ENCODE data around the gene SALL1. TPM values are rescaled to one million over a fixed set of nuclear protein-coding genes. Genes with fewer than 3 reads are reported as not detected.

SALL1 gene
- total RNA-seq, 1 donor from 2014 or later: not detected

- no peak overlapping the region for H3K4me3 ChIP-seq (ENCODE audit: low read depth, low read length)
- no peaks in the 10 kb centered on the region for H3K27me3 ChIP-seq (ENCODE audit: control insufficient read depth, insufficient read depth, low read length)
- no peak for TF ChIP-seq CTCF (IDR thresholded peaks at IDR 0.05; ENCODE audit: insufficient read depth, low read length, severe bottlenecking)
- DNase-seq (ENCODE audit: low read depth) (peak; percentile 18), FAIRE-seq (no peak)
- no peaks in the 10 kb centered on the region for H3K36me3 ChIP-seq (ENCODE audit: control insufficient read depth, insufficient read depth, low read length)
Observed at GRCh38 chr16:51167170-51167895, 16.3 kb upstream of the SALL1 start.

GRCh38 chr16:51166541-51166940 is 15.5 kb upstream of the SALL1 start:
- H3K4me3 ChIP-seq (ENCODE audit: low read depth, low read length): no peak overlapping the region
- no peaks in the 10 kb centered on the region for H3K36me3 ChIP-seq (ENCODE audit: control insufficient read depth, insufficient read depth, low read length)
- FAIRE-seq: no peak
- no peak for DNase-seq (ENCODE audit: low read depth)
- no peaks in the 10 kb centered on the region for H3K27me3 ChIP-seq (ENCODE audit: control insufficient read depth, insufficient read depth, low read length)
- no peak for TF ChIP-seq CTCF (IDR thresholded peaks at IDR 0.05; ENCODE audit: insufficient read depth, low read length, severe bottlenecking)

DNA sequence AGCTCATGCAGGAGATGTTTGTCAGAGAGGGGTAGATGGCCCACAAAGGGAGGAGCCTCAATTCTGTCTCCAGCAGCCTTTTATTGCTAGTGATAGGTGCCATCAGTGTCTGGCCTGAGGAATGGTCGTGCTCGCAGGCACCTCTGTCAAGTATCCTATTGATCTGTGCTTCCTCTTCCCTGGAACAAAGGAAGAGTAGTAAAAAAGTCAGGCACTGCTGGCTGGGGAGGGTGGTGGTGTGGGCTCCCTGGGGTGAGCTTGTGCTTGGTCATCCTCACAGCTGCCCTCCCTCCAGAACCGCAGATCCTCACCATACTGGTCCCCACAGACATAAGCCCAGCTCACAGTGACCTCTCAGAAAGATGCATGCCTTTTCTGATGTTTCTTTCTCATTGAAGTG is 15.0 kb upstream of the SALL1 start:
- TF ChIP-seq CTCF (IDR thresholded peaks at IDR 0.05; ENCODE audit: insufficient read depth, low read length, severe bottlenecking): no peak
- no peak overlapping the region for H3K4me3 ChIP-seq (ENCODE audit: low read depth, low read length)
- peak; percentile 7 for FAIRE-seq
- H3K27me3 ChIP-seq (ENCODE audit: control insufficient read depth, insufficient read depth, low read length): no peaks in the 10 kb centered on the region
- no peaks in the 10 kb centered on the region for H3K36me3 ChIP-seq (ENCODE audit: control insufficient read depth, insufficient read depth, low read length)
- DNase-seq (ENCODE audit: low read depth): no peak

DNA sequence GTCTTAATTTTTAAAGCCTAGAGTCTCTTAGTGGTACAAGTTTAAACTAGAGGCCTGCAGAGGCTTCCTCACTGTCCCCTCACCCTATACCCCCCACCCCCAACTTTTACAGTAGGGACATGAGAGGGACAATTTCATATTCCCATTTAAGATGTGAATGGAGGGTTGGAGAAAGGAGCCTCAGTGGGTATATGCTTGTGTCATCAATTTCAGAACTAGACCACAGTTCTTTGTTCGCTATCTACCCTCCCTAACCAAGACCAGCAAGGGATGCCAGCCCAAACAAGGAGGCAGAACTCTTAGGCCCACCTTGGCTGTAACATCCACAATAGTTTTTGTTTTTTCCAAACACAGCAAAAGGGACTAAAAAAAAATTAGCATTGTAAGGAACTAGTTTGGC is 14.0 kb upstream of the SALL1 start:
- H3K27me3 ChIP-seq (ENCODE audit: control insufficient read depth, insufficient read depth, low read length): no peaks in the 10 kb centered on the region
- FAIRE-seq (no peak), DNase-seq (ENCODE audit: low read depth) (no peak)
- H3K36me3 ChIP-seq (ENCODE audit: control insufficient read depth, insufficient read depth, low read length): no peaks in the 10 kb centered on the region
- H3K4me3 ChIP-seq (ENCODE audit: low read depth, low read length): no peak overlapping the region
- TF ChIP-seq CTCF (IDR thresholded peaks at IDR 0.05; ENCODE audit: insufficient read depth, low read length, severe bottlenecking): no peak

DNA sequence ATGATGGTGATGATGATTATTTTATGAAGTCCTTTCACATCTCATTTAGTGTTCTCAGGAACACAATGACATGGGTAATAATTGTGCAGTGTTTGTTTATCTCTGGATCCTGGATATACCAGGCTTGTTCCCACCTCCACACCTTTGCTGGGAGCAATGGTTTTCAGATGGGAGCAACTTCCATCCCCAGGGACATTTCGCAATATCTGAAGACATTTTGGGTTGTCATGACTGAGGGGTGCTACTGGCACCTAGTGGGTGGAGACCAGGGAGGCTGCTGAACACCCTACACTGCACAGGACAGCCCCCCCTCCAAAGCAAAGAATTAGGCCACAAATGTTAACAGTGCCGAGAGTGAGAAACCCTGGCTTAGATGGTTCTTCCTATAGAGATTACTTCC is 13.5 kb upstream of the SALL1 start:
- no peak for TF ChIP-seq CTCF (IDR thresholded peaks at IDR 0.05; ENCODE audit: insufficient read depth, low read length, severe bottlenecking)
- H3K4me3 ChIP-seq (ENCODE audit: low read depth, low read length): no peak overlapping the region
- FAIRE-seq: no peak
- H3K36me3 ChIP-seq (ENCODE audit: control insufficient read depth, insufficient read depth, low read length): no peaks in the 10 kb centered on the region
- DNase-seq (ENCODE audit: low read depth): no peak
- H3K27me3 ChIP-seq (ENCODE audit: control insufficient read depth, insufficient read depth, low read length): no peaks in the 10 kb centered on the region
